ENCODE measurements around the gene DAAM2.

DNA sequence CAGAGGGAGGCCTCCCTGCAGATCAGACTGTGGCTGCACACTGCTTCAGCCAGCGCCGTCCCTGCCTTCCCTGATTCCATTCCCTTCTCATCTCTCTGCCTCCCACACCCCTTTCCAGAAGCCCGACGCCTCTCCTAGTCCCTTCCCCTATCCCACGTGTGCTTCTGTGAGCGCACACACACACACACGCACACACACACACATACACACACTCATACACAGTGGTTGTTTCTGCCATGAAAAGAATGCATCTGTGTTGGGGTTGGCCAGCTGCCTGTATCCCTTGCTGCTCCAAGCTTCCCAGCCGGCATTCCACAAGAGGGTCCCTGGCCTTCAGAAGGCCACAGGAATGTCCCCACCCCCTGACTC, 90.3 kb downstream of the DAAM2 start:
- TF ChIP-seq CTCF (IDR thresholded peaks at IDR 0.05; ENCODE audit: low read depth, low read length, missing input control) = no peak
- TF ChIP-seq NR2F2 (IDR thresholded peaks at IDR 0.05) = peak; percentile 69

Measured in liver (tissue), 3 donors.